SIG-M5 (cell line): ENCODE results near the gene GGA1.

Source experiments
- DNase-seq: peaks from one replicate; lab custom pipeline; 2025; lab: John Stamatoyannopoulos, UW

GGA1 gene

GRCh38 chr22:37631448-37632173, 23.0 kb downstream of the GGA1 start:
- no peak for DNase-seq

GRCh38 chr22:37632174-37633088, 23.8 kb downstream of the GGA1 start:
- DNase-seq = no peak

DNA sequence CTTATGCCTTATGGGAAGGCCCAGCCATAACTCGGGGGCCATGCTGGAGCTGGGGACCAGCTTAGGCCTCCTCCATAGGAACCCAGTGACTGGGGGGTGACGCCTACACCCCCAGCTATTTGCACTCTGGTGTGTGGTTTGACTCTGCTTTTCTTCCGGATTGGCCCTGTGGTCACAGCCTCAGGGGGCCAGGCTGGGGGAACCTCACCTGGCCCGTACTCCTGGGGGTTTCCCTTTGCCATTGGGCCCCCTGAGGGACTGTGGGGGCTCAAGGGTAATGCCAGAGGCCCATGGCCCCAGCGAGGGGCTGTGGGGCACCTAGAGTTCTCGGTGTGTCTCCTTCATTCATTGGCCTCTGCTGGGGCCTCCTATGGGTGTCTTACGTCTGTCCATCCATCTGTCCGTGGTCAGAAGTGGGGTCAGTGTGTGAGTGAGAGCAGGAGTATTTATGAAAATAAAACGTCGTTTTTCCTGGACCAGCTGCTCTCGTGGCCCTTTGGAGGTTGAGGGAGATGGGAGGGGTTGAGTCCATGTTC, 24.5 kb downstream of the GGA1 start:
- DNase-seq = no peak

DNA sequence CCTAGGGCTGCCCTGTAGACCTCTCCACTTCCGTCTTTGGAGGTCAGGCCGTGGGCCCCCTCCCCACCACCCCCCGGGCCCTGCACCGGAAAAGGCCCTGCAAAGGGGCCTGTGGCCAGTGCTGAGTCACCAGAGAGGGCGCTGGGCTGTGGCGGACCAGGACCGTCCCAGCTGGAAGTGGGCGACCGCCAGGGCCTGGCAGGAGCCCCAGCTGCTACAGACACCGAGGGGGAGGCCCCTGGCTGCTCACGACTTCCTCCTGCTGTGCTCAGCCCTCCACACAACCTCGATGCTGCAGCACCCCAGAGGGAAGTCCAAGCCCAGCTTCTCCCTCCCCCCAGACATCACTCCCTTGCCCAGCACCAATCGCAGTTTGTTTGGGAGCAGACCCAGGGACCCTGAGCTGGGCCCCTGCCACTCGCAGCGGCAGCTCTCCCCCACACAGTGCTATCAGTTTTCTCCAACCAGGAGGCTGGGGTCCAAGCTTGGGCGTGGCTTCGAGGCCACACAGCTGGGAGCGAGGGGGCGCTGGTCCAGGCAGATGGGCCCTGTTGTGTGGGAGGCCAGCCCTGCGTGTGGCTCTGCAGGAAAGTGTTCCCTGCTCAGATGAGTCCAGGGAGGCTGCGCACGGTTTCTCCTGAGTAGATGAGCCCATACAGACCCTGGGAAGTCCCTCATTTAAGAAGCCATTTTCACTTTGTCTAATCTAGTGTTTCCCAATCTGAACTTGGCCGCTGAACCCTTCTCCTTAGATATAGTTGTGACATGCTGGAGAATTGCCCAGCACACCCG, 25.2 kb downstream of the GGA1 start:
- DNase-seq = peak; percentile 48

DNA sequence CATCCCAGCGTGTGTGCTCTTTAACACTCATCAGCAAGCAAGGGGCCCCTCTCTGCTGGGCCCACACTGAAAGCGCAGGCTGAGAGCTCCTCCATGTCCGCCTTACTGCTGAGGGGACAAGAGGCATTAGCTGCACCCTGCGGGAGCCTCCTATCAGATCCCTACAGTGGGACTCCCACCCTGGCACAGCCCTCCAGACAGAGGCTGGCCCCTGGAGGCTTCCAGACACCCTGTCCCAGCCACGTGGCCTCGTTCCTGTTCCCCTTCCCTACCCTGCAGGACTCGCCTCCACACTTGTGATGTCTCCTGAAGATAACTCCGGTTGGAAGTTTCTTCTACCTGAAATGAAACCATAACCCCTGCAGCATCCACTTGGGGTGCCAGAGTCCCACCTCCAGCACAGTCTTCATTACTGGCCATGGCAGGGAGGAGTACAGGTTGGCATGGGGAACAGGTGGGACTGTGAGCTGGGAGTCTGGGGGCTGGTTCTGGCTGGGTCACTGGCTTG, 25.8 kb downstream of the GGA1 start:
- no peak for DNase-seq

- no peak for DNase-seq
Measured at GRCh38 chr22:37635157-37635556, 26.5 kb downstream of the GGA1 start.

DNA sequence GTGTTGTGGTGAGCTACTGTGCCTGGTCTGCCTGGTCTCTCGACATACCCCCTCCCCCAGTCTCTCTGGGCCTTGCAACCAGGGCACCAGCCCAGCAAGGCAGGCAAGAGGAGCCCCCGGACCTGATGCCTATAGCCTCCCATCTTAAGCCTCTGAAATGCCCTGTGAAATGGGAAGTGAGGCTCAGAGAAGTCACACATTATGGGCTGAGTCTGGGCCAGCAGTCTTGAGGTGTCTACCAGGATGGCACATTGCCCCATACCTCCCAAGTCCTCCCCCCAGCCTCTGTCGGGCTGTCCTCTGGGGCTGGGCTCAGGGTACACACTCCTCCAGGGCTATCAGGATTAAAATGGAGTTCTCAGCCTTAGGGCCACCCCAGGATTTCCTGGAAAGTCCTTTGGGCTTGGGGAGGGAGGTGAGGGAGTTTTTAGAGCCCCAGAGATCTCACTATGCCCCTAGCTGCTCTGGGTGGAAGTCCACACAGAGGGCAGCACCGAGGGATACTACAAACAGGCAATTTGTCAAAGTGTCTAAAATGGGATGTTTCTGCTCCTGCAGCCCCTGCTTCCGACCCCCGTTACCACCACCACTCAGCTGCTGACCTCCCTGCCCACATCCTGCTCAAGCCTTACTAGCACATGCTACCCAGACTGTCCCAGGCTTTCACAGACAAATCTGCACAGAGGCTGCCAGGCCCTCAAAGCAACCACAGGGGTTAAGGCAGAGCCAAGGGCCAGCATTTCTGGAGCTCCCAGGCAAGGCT, 27.7 kb downstream of the GGA1 start:
- no peak for DNase-seq

GRCh38 chr22:37636949-37637273, 28.3 kb downstream of the GGA1 start:
- DNase-seq = no peak

- DNase-seq = no peak
Measured at GRCh38 chr22:37638391-37639069, 29.9 kb downstream of the GGA1 start.

DNA sequence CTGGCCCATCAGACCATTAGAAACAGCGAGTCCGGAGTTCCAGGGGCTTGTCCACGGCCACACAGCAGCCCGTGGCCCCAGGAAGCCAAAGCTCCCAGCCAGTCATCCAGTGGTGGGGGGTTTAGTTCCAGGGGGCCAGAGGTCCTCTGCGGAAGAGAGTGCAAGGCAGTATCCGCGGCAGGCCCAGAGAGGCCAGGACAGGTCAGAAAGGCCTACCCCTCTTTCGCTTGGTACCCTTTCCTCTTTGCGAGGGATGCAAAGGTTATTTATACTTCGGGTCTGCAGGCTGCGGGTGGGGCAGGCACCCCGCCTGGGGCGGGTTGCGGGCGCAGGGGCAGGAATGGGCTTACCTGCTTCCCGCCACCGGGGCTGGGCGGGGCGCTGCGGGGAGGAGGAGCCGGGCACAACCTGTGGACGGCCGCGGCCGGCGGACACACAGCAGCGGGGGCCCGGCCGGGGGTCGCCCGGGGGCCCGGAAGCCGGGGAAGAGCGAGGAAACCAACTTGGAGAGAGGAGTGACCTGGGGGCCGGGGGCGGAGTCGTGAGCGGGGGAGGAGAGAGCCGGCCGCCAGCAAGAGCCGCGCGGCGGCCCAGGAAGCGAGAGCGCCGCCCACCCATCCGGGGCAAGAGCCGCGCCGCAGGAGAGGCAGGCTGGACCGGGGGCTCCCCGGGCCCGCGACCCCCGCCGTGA, 30.6 kb downstream of the GGA1 start, which contains the start of gene SH3BP1:
Gene SH3BP1 (plus strand): TSS at position 600 of the 691 bp plus-strand sequence. CDS start 119 bp downstream, outside the sequence.
- DNase-seq = no peak

DNA sequence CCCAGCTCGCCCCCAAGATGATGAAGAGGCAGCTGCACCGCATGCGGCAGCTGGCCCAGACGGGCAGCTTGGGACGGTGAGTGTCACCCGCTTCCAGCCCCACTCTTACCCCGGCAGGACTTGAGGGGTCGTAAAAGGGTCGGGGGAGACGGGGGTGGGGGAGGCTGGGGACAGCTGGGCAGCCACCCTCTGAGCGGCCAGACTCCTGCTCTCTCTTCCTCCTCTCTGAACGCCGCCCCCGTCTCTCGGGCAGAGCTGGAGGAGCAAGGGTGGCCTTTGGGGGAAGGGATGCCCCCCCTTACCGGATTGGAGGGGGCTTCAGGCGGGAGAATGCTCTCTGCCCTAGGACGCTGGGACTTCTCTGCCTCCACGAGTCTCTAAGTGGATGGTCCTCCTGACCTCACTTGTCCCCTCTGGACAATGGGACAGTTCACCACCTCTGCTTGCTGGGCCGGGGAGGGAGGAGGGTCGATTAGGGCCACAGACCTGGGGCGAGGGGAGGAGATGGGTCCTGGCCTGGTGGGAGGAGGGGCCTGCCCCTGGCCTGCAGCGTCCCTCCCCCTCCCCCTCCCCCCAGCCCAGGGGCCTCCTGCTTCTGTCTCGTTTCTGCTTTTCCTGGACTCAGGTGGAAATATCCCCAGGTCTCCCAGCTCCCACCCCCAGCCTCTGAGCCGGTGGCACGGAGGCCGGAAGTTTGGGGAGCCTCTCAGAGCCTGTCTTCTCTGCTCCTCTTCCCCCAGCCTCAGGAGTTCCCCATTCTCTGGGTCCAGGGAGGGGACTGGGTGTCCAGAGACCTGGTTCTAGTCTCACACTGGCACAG, 31.3 kb downstream of the GGA1 start:
- no peak for DNase-seq

- no peak for DNase-seq
Measured at GRCh38 chr22:37640591-37641560, 32.2 kb downstream of the GGA1 start.

GRCh38 chr22:37641561-37641949, 32.9 kb downstream of the GGA1 start:
- DNase-seq = no peak

DNA sequence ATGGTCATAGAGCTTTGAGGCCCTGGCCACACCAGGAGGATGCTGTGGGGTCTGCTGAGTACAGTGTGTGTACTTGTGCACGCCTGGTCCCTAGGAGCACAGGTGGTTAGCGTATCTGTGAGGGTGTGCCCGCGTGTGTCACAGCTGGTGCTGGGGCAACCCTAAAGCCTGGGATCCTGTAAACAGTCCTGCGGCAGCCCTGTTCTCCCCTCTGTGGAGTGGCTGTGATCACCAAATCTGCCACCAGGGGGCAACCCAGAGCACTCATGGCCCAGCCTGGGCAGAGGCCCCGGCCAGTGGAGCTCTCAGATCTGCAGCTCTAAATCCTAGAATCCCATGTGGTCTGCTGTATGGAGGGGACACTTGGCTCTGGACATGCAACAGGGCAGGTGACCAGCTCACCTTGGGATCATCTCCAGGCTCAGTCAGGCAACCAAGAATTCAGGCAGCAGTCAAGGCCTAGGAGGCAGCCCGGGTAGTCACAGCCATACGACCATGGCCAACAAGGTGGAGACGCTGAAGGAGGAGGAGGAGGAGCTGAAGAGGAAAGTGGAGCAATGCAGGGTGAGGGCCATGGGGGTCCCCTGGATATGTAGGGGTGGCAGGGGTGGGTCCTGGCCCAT, 34.7 kb downstream of the GGA1 start:
- no peak for DNase-seq

- DNase-seq = no peak
Measured at GRCh38 chr22:37647317-37647716, 38.7 kb downstream of the GGA1 start.

DNA sequence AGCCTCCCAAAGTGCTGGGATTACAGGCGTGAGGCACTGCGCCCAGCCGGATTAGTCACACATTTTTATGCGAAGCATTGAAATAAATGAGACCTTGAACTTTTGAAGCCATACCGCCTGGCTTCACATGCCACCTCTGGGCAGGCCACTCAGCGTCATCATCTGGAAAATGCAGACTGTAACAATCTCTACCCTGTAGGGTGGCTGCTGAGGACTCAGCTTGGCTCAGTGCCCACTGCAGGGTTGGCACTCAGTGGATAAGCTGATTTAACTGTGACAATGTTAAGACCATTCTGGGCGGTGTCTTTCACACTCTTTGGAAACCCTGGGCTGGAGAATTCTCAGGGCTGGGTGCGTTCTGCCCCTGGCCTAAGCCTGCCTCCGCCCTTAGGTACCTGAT, 39.3 kb downstream of the GGA1 start:
- DNase-seq = no peak

GRCh38 chr22:37650463-37651136, 42.0 kb downstream of the GGA1 start:
- no peak for DNase-seq
